HepG2 (cell line): ENCODE measurements around the gene AKR1A1. TPM values are rescaled to one million over a fixed set of nuclear protein-coding genes. Genes with fewer than 3 reads are reported as not detected.

Source experiments
- ATAC-seq: fragments of 200-7000 bp; cut with Tn5 transposase; 3 replicates; pipeline ENCODE4 v1.9.1; 2020; ENCODE audit warnings: mild to moderate bottlenecking, moderate library complexity
- BruUV-seq: library from RNA; stranded (reverse); fragments of 400-500 nt; replicated peaks from 2 replicates; lab custom pipeline; 2021; lab: Mats Ljungman, UMichigan
- CTCF ChIA-PET: fragments of 300-600 bp; formaldehyde crosslinking; extraction: SDS; loops from one replicate; lab custom pipeline; 2021; ENCODE audit warnings: low total read pairs, inconsistent platforms, low intra/inter-chr PET ratio; lab: Yijun Ruan, JAX
- POLR2A ChIA-PET: fragments of 350-600 bp; sonication (Branson Sonifier 250); formaldehyde crosslinking; loops from one replicate; lab custom pipeline; 2020; ENCODE audit warnings: antibody characterized with exemption, inconsistent platforms; lab: Yijun Ruan, JAX
- DNase-seq: peaks from one replicate; pipeline ENCODE4 v3.0.0-alpha.2; 2015; ENCODE audit warnings: low spot score
- FAIRE-seq: peaks from 3 replicates; lab custom pipeline; 2011; peaks lifted over from hg19 to GRCh38; lab: Jason Lieb, UNC
- H2AFZ ChIP-seq: one replicate; pipeline ENCODE4 v1.6.1; 2011; ENCODE audit warnings: low read length, inconsistent platforms
- H3K27ac ChIP-seq: fragments of 300-600 bp; 3 replicates; pipeline ENCODE4 v1.8.0; 2011; ENCODE audit warnings: mixed run types, mild to moderate bottlenecking, mixed read lengths, low read length, inconsistent platforms; ENCODE audit not compliant: insufficient read depth; ENCODE audit errors: extremely low read length
- H3K27me3 ChIP-seq, 2 experiments: fragments of 200-600 bp in 1 of 2; 2 replicates in 1 of 2; 3 replicates in 1 of 2; pipeline versions ENCODE4 v1.6.0 to v1.8.0; 2011; ENCODE audit warnings: low read length in 2 of 2, mild to moderate bottlenecking in 2 of 2, moderate library complexity in 2 of 2, inconsistent platforms in 1 of 2; ENCODE audit not compliant: insufficient read depth in 2 of 2, control insufficient read depth in 1 of 2
- H3K36me3 ChIP-seq, 2 experiments: fragments of 200-600 bp in 1 of 2; replicated peaks in 1 of 2; 2 replicates in 1 of 2; 3 replicates in 1 of 2; pipeline versions ENCODE4 v1.5.1 to v1.8.0; 2011; ENCODE audit warnings: low read length in 2 of 2, inconsistent platforms in 1 of 2; ENCODE audit not compliant: insufficient read depth in 2 of 2, control insufficient read depth in 1 of 2
- H3K4me1 ChIP-seq: 2 replicates; pipeline ENCODE4 v1.5.1; 2012; ENCODE audit warnings: low read length, inconsistent platforms; ENCODE audit not compliant: insufficient read depth
- H3K4me2 ChIP-seq: 2 replicates; pipeline ENCODE4 v1.6.0; 2011; ENCODE audit warnings: low read depth, low read length, inconsistent platforms
- H3K4me3 ChIP-seq, 3 experiments: fragments of 200-600 bp in 1 of 3; sonication (generic), shearing (Covaris generic) in 1 of 3; replicated peaks in 1 of 3; 2 replicates each; pipeline ENCODE4 v1.5.1; 2011 to 2016; ENCODE audit warnings: low read length in 3 of 3, inconsistent platforms in 2 of 3, low read depth in 2 of 3, mild to moderate bottlenecking in 2 of 3, control low read depth in 1 of 3, mixed read lengths in 1 of 3; ENCODE audit not compliant: insufficient read depth in 1 of 3
- H3K79me2 ChIP-seq: one replicate; pipeline ENCODE4 v1.6.1; 2011; ENCODE audit warnings: low read length, inconsistent platforms; ENCODE audit not compliant: insufficient read depth
- H3K9ac ChIP-seq: 2 replicates; pipeline ENCODE4 v1.6.0; 2011; ENCODE audit warnings: mild to moderate bottlenecking, low read depth, low read length, inconsistent platforms; ENCODE audit not compliant: insufficient read depth
- H3K9me3 ChIP-seq: 2 replicates; pipeline ENCODE4 v1.5.1; 2012; ENCODE audit warnings: mild to moderate bottlenecking, low read length
- H4K20me1 ChIP-seq: 2 replicates; pipeline ENCODE4 v1.6.0; 2011; ENCODE audit warnings: inconsistent platforms, mild to moderate bottlenecking, low read length, moderate library complexity; ENCODE audit not compliant: insufficient read depth
- ARNT2 ChIP-seq: sonication (generic); formaldehyde crosslinking; IDR thresholded peaks from 2 replicates; pipeline ENCODE4 v1.8.0; 2022; ENCODE audit warnings: mild to moderate bottlenecking, low read depth, missing genetic modification reagents, moderate library complexity
- DR1 ChIP-seq: sonication (generic); formaldehyde crosslinking; IDR thresholded peaks from 2 replicates; pipeline ENCODE4 v1.8.0; 2021; ENCODE audit warnings: mild to moderate bottlenecking, missing genetic modification reagents, inconsistent platforms
- HNRNPL ChIP-seq: fragments of 200-400 bp; formaldehyde crosslinking; IDR thresholded peaks from 2 replicates; pipeline ENCODE4 v1.6.1; 2017; ENCODE audit warnings: mild to moderate bottlenecking, low read depth, low read length
- IRX3 ChIP-seq: sonication (generic); formaldehyde crosslinking; IDR thresholded peaks from 2 replicates; pipeline ENCODE4 v1.8.1; 2023; ENCODE audit warnings: mild to moderate bottlenecking, low read depth, missing genetic modification reagents, borderline replicate concordance
- NONO ChIP-seq, 2 experiments: fragments of 450-650 bp in 1 of 2; sonication (generic) in 1 of 2; formaldehyde crosslinking in 1 of 2; IDR thresholded peaks in 1 of 2; conservative IDR thresholded peaks in 1 of 2; 2 replicates each; pipeline versions ENCODE4 v1.6.1 to v1.8.0; 2017 to 2022; ENCODE audit warnings: mild to moderate bottlenecking in 1 of 2, missing genetic modification reagents in 1 of 2, moderate library complexity in 1 of 2
- POLR2A ChIP-seq, 2 experiments: IDR thresholded peaks; 2 replicates each; pipeline ENCODE4 v1.6.1; 2011; ENCODE audit warnings: low read depth in 2 of 2, low read length in 2 of 2, mild to moderate bottlenecking in 1 of 2, moderate library complexity in 1 of 2; ENCODE audit not compliant: insufficient read depth in 1 of 2
- POLR2G ChIP-seq: fragments of 200-400 bp; formaldehyde crosslinking; IDR thresholded peaks from 2 replicates; pipeline ENCODE4 v1.6.1; 2018; ENCODE audit warnings: mild to moderate bottlenecking, low read depth, low read length, moderate library complexity
- RBFOX2 ChIP-seq: fragments of 200-400 bp; formaldehyde crosslinking; IDR thresholded peaks from 2 replicates; pipeline ENCODE4 v1.6.1; 2017; ENCODE audit warnings: low read depth, mild to moderate bottlenecking, low read length
- SP5 ChIP-seq: IDR thresholded peaks from 2 replicates; pipeline ENCODE4 v1.6.1; 2016; ENCODE audit warnings: low read depth, borderline replicate concordance
- WGBS: methylation state at CpG from one replicate; pipeline ENCODE4 v1.1.6; 2017; ENCODE audit warnings: low lambda C conversion rate; 5-methylcytosine and 5-hydroxymethylcytosine counted together
- in situ Hi-C: cut with HindIII; loops from 2 replicates; pipeline ENCODE4 v1.10.0; 2017; ENCODE audit warnings: low pct_unique_long_range_greater_than_20kb; ENCODE audit not compliant: extremely low pct_ligation_motif_present
- intact Hi-C: fragments of 100-400 bp; cut with micrococcal nuclease; formaldehyde crosslinking; loops from one replicate; pipeline ENCODE4 v1.10.0; 2022; ENCODE audit not compliant: unreplicated experiment
- polyA plus RNA-seq, 8 experiments: library from polyadenylated mRNA; depleted of rRNA in 3 of 8; stranded (reverse) in 7 of 8; unstranded in 1 of 8; fragments of >200 nt; fragmentation: Illumina TruSeq in 4 of 8; extraction: Trizol in 4 of 8; gene quantifications; 2 replicates each; pipeline versions ENCODE4 v1.2.1 to v1.2.3, GENCODE V29; 2011 to 2016; ENCODE audit warnings: low read depth in 4 of 8, missing spikeins in 1 of 8, mixed read lengths in 1 of 8; ENCODE audit not compliant: insufficient read depth in 1 of 8
- total RNA-seq, 5 experiments: library from RNA; depleted of rRNA; stranded (reverse); fragments of >200 nt; fragmentation: Illumina TruSeq; extraction: Trizol; gene quantifications; 2 replicates each; pipeline ENCODE4 v1.2.3, GENCODE V29; 2016; ENCODE audit warnings: low read depth in 1 of 5
- TF ChIP-seq, protein P1 (sequence below): sonication (generic); formaldehyde crosslinking; IDR thresholded peaks from 2 replicates; pipeline ENCODE4 v1.4.0; 2020; ENCODE audit warnings: missing genetic modification reagents, borderline replicate concordance

Gene AKR1A1
- total and polyA plus RNA-seq, 2 of the 13 experiments (the other 11 are each of a cell fraction or from before 2014, with no cell fraction given), result 181 to 217 TPM

DNA sequence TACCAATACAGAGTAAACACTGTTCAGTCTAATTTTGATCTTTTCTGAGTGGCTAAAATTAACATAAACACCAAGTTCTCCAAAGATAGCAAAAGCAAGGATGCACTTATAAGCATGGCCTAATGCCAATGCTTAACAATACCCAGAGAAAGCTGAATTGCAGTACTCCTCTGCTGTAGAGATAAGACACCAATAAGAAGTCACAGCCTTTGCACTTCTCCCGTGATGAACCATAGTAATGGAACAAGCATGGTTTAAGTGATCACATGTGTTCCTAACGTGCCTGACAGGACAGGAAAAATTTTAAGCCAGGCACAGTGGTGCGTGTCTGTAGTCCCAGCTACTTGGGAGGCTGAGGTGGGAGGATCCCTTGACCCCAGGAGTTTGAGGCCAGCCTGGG is 34.6 kb upstream of the AKR1A1 start (continued):
- TF ChIP-seq HNRNPL (no peak), SP5 (no peak), DR1 (CRISPR knock-in tag) (no peak), RBFOX2 (0 out of 2 replicates have a peak, but pooled peaks have one; percentile 33), NONO (IDR thresholded peaks at IDR 0.05) (no peak), NONO (CRISPR knock-in tag; conservative IDR thresholded peaks at IDR 0.05) (no peak), ARNT2 (CRISPR knock-in tag) (no peak), POLR2A (IDR thresholded peaks at IDR 0.05; ENCODE audit: insufficient read depth in 1 of 2, low read depth in 2 of 2, low read length in 2 of 2) (0 out of 4 replicates have a peak, but pooled peaks of 1 of the 2 experiments have one; percentile 26), IRX3 (CRISPR knock-in tag) (no peak)

DNA sequence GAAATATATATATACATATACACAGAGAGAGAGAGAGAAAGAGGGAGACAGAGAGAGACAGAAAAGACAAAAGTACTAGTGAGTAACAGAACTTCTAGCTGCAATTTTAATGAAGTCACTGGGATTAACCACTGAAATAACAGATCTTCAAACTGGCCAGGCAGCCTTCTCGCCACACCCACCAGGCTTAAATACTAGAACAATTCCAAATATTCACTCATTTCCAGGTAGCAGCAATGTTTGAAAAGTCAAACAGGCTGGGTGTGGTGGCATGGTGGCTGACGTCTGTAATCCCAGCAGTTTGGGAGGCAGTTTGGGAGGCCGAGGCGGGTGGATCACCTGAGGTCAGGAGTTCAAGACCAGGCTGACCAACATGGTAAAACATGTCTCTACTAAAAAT is 34.2 kb upstream of the AKR1A1 start:
- ATAC-seq, result no peak
- intact Hi-C loops, result no loop called here
- Histone ChIP-seq H3K36me3 (peaks cover 23 to 63% of the 10 kb centered on the region in 2 experiments), H3K4me3 (no peak overlapping the region; a peak in 1 of 6 replicates), H3K4me2 (peak overlapping the region; percentile 43; the same call in 1 of the 2 replicates), H3K4me1 (peaks cover 62% of the 10 kb centered on the region), H2AFZ (no peak overlapping the region), H3K27ac (peak overlapping the region; percentile 18), H3K79me2 (peaks cover 63% of the 10 kb centered on the region), H3K9ac (no peak overlapping the region), H3K27me3 (no peaks in the 10 kb centered on the region; a peak in 1 of 5 replicates), H3K9me3 (no peaks in the 10 kb centered on the region), H4K20me1 (peaks cover 66% of the 10 kb centered on the region)
- ChIA-PET CTCF (no interaction called here), POLR2A (interaction anchor here (1.1 to 13.3 kb wide), 5 partner anchors 8 to 177 kb away, joined by 3 to 690 read pairs (median 6); partner anchors contain the start of genes AKR1A1, CCDC163, MMACHC and TOE1)
- no peak for DNase-seq
- 94% methylated on average over 4 of the region's 4 CpGs for WGBS
- in situ Hi-C loops, result no loop called here
- BruUV-seq, result no TSS peak
- no peak for FAIRE-seq
- TF ChIP-seq, protein P1, sequence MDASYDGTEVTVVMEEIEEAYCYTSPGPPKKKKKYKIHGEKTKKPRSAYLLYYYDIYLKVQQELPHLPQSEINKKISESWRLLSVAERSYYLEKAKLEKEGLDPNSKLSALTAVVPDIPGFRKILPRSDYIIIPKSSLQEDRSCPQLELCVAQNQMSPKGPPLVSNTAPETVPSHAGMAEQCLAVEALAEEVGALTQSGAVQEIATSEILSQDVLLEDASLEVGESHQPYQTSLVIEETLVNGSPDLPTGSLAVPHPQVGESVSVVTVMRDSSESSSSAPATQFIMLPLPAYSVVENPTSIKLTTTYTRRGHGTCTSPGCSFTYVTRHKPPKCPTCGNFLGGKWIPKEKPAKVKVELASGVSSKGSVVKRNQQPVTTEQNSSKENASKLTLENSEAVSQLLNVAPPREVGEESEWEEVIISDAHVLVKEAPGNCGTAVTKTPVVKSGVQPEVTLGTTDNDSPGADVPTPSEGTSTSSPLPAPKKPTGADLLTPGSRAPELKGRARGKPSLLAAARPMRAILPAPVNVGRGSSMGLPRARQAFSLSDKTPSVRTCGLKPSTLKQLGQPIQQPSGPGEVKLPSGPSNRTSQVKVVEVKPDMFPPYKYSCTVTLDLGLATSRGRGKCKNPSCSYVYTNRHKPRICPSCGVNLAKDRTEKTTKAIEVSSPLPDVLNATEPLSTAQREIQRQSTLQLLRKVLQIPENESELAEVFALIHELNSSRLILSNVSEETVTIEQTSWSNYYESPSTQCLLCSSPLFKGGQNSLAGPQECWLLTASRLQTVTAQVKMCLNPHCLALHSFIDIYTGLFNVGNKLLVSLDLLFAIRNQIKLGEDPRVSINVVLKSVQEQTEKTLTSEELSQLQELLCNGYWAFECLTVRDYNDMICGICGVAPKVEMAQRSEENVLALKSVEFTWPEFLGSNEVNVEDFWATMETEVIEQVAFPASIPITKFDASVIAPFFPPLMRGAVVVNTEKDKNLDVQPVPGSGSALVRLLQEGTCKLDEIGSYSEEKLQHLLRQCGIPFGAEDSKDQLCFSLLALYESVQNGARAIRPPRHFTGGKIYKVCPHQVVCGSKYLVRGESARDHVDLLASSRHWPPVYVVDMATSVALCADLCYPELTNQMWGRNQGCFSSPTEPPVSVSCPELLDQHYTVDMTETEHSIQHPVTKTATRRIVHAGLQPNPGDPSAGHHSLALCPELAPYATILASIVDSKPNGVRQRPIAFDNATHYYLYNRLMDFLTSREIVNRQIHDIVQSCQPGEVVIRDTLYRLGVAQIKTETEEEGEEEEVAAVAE (CRISPR knock-in tag), result no peak
- 0 out of 2 replicates have a peak, but pooled peaks have one; percentile 27 for TF ChIP-seq POLR2G
